Epithelial cell of esophagus (primary cell): ENCODE data around the gene UBB.

Source experiments
- DNase-seq: peaks from one replicate; pipeline ENCODE4 v3.0.0; 2010; ENCODE audit warnings: low read depth
- H3K4me3 ChIP-seq: 2 replicates; pipeline ENCODE4 v1.5.1; 2011; ENCODE audit warnings: mild to moderate bottlenecking, low read length, control low read depth
- CTCF ChIP-seq: IDR thresholded peaks from 2 replicates; pipeline ENCODE4 v1.5.1; 2011; ENCODE audit warnings: low read depth, mild to moderate bottlenecking, low read length, control low read depth, inconsistent platforms; ENCODE audit not compliant: insufficient read depth; ENCODE audit errors: missing control alignments

Gene UBB

GRCh38 chr17:16419074-16419928 is 38.4 kb downstream of the UBB start:
- no peak overlapping the region for H3K4me3 ChIP-seq
- peak; percentile 89 for DNase-seq
- no peak for TF ChIP-seq CTCF

- DNase-seq = peak; percentile 51
- TF ChIP-seq CTCF = no peak
- H3K4me3 ChIP-seq = no peak overlapping the region
These were observed 39.0 kb downstream of the UBB start for GRCh38 chr17:16419929-16420271.

- no peak overlapping the region for H3K4me3 ChIP-seq
- no peak for TF ChIP-seq CTCF
- no peak for DNase-seq
These were observed 41.5 kb downstream of the UBB start for GRCh38 chr17:16422416-16422815.

GRCh38 chr17:16423226-16423872 is 42.5 kb downstream of the UBB start:
- H3K4me3 ChIP-seq = no peak overlapping the region
- no peak for DNase-seq
- no peak for TF ChIP-seq CTCF

- DNase-seq = no peak
- TF ChIP-seq CTCF = no peak
- H3K4me3 ChIP-seq = no peak overlapping the region
These were observed 44.3 kb downstream of the UBB start for GRCh38 chr17:16425202-16425601.

GRCh38 chr17:16425698-16426659 is 45.1 kb downstream of the UBB start:
- H3K4me3 ChIP-seq = no peak overlapping the region
- DNase-seq = no peak
- TF ChIP-seq CTCF = no peak
